IMR-90 (cell line): ENCODE measurements around the gene PISD. TPM values are rescaled to one million over a fixed set of nuclear protein-coding genes. Genes with fewer than 3 reads are reported as not detected.

ENCODE experiments used
- ATAC-seq: fragments of 200-7000 bp; cut with Tn5 transposase; 2 replicates; pipeline ENCODE4 v1.9.1; 2020; ENCODE audit warnings: low read depth, mild to moderate bottlenecking, moderate library complexity
- BruUV-seq: library from RNA; stranded (reverse); fragments of 400-500 nt; replicated peaks from 2 replicates; lab custom pipeline; 2021; lab: Mats Ljungman, UMichigan
- CTCF ChIA-PET: fragments of 300-600 bp; formaldehyde crosslinking; extraction: SDS; loops from one replicate; lab custom pipeline; 2021; ENCODE audit warnings: antibody characterized with exemption; lab: Yijun Ruan, JAX
- POLR2A ChIA-PET: fragments of 300-600 bp; sonication (Branson Sonifier 250); formaldehyde crosslinking; loops from one replicate; lab custom pipeline; 2022; ENCODE audit warnings: antibody characterized with exemption; ENCODE audit not compliant: unreplicated experiment; lab: Charles Lee
- DNase-seq: peaks from one replicate; pipeline ENCODE4 v3.0.0; 2013
- H2AFZ ChIP-seq: replicated peaks from 2 replicates; pipeline ENCODE3; 2013; ENCODE audit warnings: low read length, mild to moderate bottlenecking; ENCODE audit not compliant: poor library complexity
- H2AK5ac ChIP-seq: 2 replicates; pipeline ENCODE4 v1.6.1; 2013; ENCODE audit warnings: low read depth, low read length, inconsistent platforms
- H2AK9ac ChIP-seq: replicated peaks from 2 replicates; pipeline ENCODE3; 2013; ENCODE audit warnings: mild to moderate bottlenecking, low read depth, low read length, moderate library complexity; ENCODE audit not compliant: poor library complexity
- H2BK120ac ChIP-seq: 2 replicates; pipeline ENCODE4 v1.6.1; 2013; ENCODE audit warnings: low read depth, low read length, inconsistent platforms
- H2BK15ac ChIP-seq: 3 replicates; pipeline ENCODE4 v1.6.1; 2013; ENCODE audit warnings: low read depth, low read length, inconsistent platforms
- H2BK20ac ChIP-seq: 2 replicates; pipeline ENCODE4 v1.6.1; 2013; ENCODE audit warnings: low read depth, mild to moderate bottlenecking, inconsistent platforms, low read length, moderate library complexity
- H2BK5ac ChIP-seq: 2 replicates; pipeline ENCODE4 v1.6.1; 2013; ENCODE audit warnings: mild to moderate bottlenecking, low read depth, low read length, inconsistent platforms; ENCODE audit not compliant: poor library complexity, severe bottlenecking
- H3K14ac ChIP-seq: replicated peaks from 2 replicates; pipeline ENCODE4 v1.6.1; 2013; ENCODE audit warnings: low read depth, low read length, inconsistent platforms
- H3K18ac ChIP-seq: 2 replicates; pipeline ENCODE4 v1.6.1; 2013; ENCODE audit warnings: low read depth, low read length, control low read depth
- H3K23ac ChIP-seq: 2 replicates; pipeline ENCODE4 v1.6.1; 2013; ENCODE audit warnings: low read depth, low read length, inconsistent platforms
- H3K27ac ChIP-seq: 2 replicates; pipeline ENCODE4 v1.5.1; 2013; ENCODE audit warnings: mild to moderate bottlenecking, control low read depth, low read length; ENCODE audit not compliant: insufficient read depth
- H3K27me3 ChIP-seq: 2 replicates; pipeline ENCODE4 v1.6.1; 2013; ENCODE audit warnings: low read length; ENCODE audit not compliant: control insufficient read depth, insufficient read depth
- H3K36me3 ChIP-seq: 2 replicates; pipeline ENCODE4 v1.6.1; 2013; ENCODE audit warnings: low read length, mixed read lengths; ENCODE audit not compliant: control insufficient read depth, insufficient read depth
- H3K4ac ChIP-seq: 2 replicates; pipeline ENCODE4 v1.6.1; 2013; ENCODE audit warnings: low read depth, low read length, inconsistent platforms
- H3K4me1 ChIP-seq: 2 replicates; pipeline ENCODE4 v1.6.1; 2013; ENCODE audit warnings: low read length, mixed read lengths; ENCODE audit not compliant: control insufficient read depth, insufficient read depth
- H3K4me2 ChIP-seq: 2 replicates; pipeline ENCODE4 v1.6.1; 2013; ENCODE audit warnings: low read depth, mild to moderate bottlenecking, control low read depth, low read length, moderate library complexity
- H3K4me3 ChIP-seq: 2 replicates; pipeline ENCODE4 v1.5.1; 2013; ENCODE audit warnings: low read depth, mild to moderate bottlenecking, control low read depth, low read length, moderate library complexity; ENCODE audit not compliant: insufficient read depth
- H3K56ac ChIP-seq: 2 replicates; pipeline ENCODE4 v1.6.1; 2013; ENCODE audit warnings: low read length, inconsistent platforms; ENCODE audit not compliant: insufficient read depth; ENCODE audit errors: extremely low read depth
- H3K79me1 ChIP-seq, 2 experiments: 2 replicates each; pipeline ENCODE4 v1.6.1; 2013; ENCODE audit warnings: low read length in 2 of 2, inconsistent platforms in 1 of 2, low read depth in 1 of 2
- H3K9ac ChIP-seq: 2 replicates; pipeline ENCODE4 v1.6.1; 2013; ENCODE audit warnings: low read depth, low read length, control low read depth
- H3K9me1 ChIP-seq: 2 replicates; pipeline ENCODE4 v1.6.1; 2013; ENCODE audit warnings: low read length, inconsistent platforms; ENCODE audit not compliant: insufficient read depth
- H3K9me3 ChIP-seq: 2 replicates; pipeline ENCODE4 v1.6.1; 2013; ENCODE audit warnings: low read length; ENCODE audit not compliant: control insufficient read depth, insufficient read depth
- H4K20me1 ChIP-seq: 2 replicates; pipeline ENCODE4 v1.6.1; 2013; ENCODE audit warnings: low read length, inconsistent platforms; ENCODE audit not compliant: insufficient read depth
- H4K5ac ChIP-seq: 2 replicates; pipeline ENCODE4 v1.6.1; 2013; ENCODE audit warnings: mild to moderate bottlenecking, low read depth, low read length, control low read depth
- H4K8ac ChIP-seq, 2 experiments: 2 replicates each; pipeline ENCODE4 v1.6.1; 2013; ENCODE audit warnings: low read depth in 2 of 2, low read length in 2 of 2, control low read depth in 1 of 2, inconsistent platforms in 1 of 2
- H4K91ac ChIP-seq: 2 replicates; pipeline ENCODE4 v1.6.1; 2013; ENCODE audit warnings: low read depth, low read length, inconsistent platforms; ENCODE audit not compliant: insufficient read depth
- CEBPB ChIP-seq: IDR thresholded peaks from 2 replicates; pipeline ENCODE4 v1.6.1; 2012; ENCODE audit warnings: low read depth, low read length, improper control_type of control experiment
- ELK1 ChIP-seq: fragments of 150-350 bp; IDR thresholded peaks from 2 replicates; pipeline ENCODE4 v1.6.1; 2016; ENCODE audit warnings: low read depth, mild to moderate bottlenecking, low read length, moderate library complexity, borderline replicate concordance
- FOS ChIP-seq: fragments of 150-350 bp; IDR thresholded peaks from 2 replicates; pipeline ENCODE4 v1.6.1; 2016; ENCODE audit warnings: low read depth, low read length
- MXI1 ChIP-seq: IDR thresholded peaks from 2 replicates; pipeline ENCODE4 v1.6.1; 2012; ENCODE audit warnings: low read depth, mild to moderate bottlenecking, low read length, moderate library complexity, borderline replicate concordance
- RCOR1 ChIP-seq: IDR thresholded peaks from 2 replicates; pipeline ENCODE4 v1.6.1; 2012; ENCODE audit warnings: mild to moderate bottlenecking, low read length, improper control_type of control experiment; ENCODE audit not compliant: insufficient replicate concordance
- WGBS, 2 experiments: methylation state at CpG; one replicate each; pipeline versions ENCODE4 v1.1.5 to v1.1.7; 2013; ENCODE audit warnings: missing lambda C conversion rate in 2 of 2; ENCODE audit not compliant: insufficient read length in 1 of 2; ENCODE audit errors: extremely low coverage in 2 of 2; 5-methylcytosine and 5-hydroxymethylcytosine counted together
- dilution Hi-C: fragments of 300-500 bp; cut with HindIII; formaldehyde crosslinking; loops from one replicate; pipeline ENCODE4 v1.14.3; 2018; ENCODE audit warnings: low sequenced_read_pairs; ENCODE audit not compliant: unreplicated experiment
- in situ Hi-C: fragments of 300-500 bp; cut with MboI; formaldehyde crosslinking; loops from 3 replicates; pipeline ENCODE4 v1.14.3; 2019; ENCODE audit warnings: low sequenced_read_pairs, inconsistent platforms, mixed read lengths
- intact Hi-C: fragments of 100-400 bp; cut with micrococcal nuclease; formaldehyde crosslinking; loops from 2 replicates; pipeline ENCODE4 v1.10.0; 2022
- polyA plus RNA-seq, 3 experiments: library from polyadenylated mRNA; depleted of rRNA; stranded (reverse); fragments of >200 nt; gene quantifications; 2 replicates each; pipeline ENCODE4 v1.2.3, GENCODE V29; 2012; ENCODE audit warnings: low replicate concordance in 1 of 3
- total RNA-seq: library from RNA; depleted of rRNA; stranded (reverse); fragments of >200 nt; gene quantifications from 2 replicates; pipeline ENCODE4 v1.2.3, GENCODE V29; 2012

The PISD gene
- total and polyA plus RNA-seq, 2 of the 4 experiments (the other 2 are of a cell fraction): 34.1 to 48.8 TPM

GRCh38 chr22:31680861-31681341 lies 18.9 kb upstream of the PISD start:
- H3K4ac ChIP-seq: peak overlapping the region; percentile 83
- H2BK15ac ChIP-seq: peak overlapping the region; percentile 45; the same call in 1 of the 3 replicates
- DNase-seq (peak; percentile 79), ATAC-seq (peak; percentile 51)
- H3K14ac ChIP-seq: peak overlapping the region; percentile 70
- dilution Hi-C loops: no loop called here
- ChIA-PET POLR2A (no interaction called here), CTCF (interaction anchor here (0.7 kb wide), 1 partner anchor 44 kb away, joined by 3 read pairs; no protein-coding TSS in a partner anchor)
- H4K8ac ChIP-seq: peak overlapping the region; percentile 3 to 38; a peak in 2 of 4 replicates
- peak overlapping the region; percentile 65 for H2BK20ac ChIP-seq
- H2AK9ac ChIP-seq: no peak overlapping the region
- H3K9me1 ChIP-seq: peaks cover 16% of the 10 kb centered on the region
- H2BK120ac ChIP-seq: peak overlapping the region; percentile 80
- in situ Hi-C loops: loop anchor here (25.0 kb wide), 1 partner anchor 406 kb away; no protein-coding TSS in a partner anchor
- peaks cover 25% of the 10 kb centered on the region for H3K4me1 ChIP-seq
- H3K4me2 ChIP-seq: no peak overlapping the region
- peak overlapping the region; percentile 90 for H2BK5ac ChIP-seq
- TF ChIP-seq ELK1 (no peak), MXI1 (no peak), RCOR1 (no peak), FOS (no peak), CEBPB (peak; percentile 53)
- H2AFZ ChIP-seq: no peak overlapping the region
- H4K20me1 ChIP-seq: 0 out of 2 replicates have a peak, but pooled peaks cover 3% of the 10 kb centered on the region
- H3K56ac ChIP-seq: no peak overlapping the region
- peak overlapping the region; percentile 46 for H3K27ac ChIP-seq
- H3K79me1 ChIP-seq: peaks cover 11 to 24% of the 10 kb centered on the region in 2 experiments; a peak in 3 of 4 replicates
- no TSS peak for BruUV-seq
- H3K18ac ChIP-seq: no peak overlapping the region
- peak overlapping the region; percentile 65; the same call in 1 of the 2 replicates for H2AK5ac ChIP-seq
- intact Hi-C loops: loop anchor here (5.0 kb wide), 2 partner anchors 41 to 66 kb away; no protein-coding TSS in a partner anchor
- no peaks in the 10 kb centered on the region for H3K27me3 ChIP-seq
- 85% methylated on average over 4 of the region's 9 CpGs; no CpG with 5 or more reads in 1 of the 2 experiments for WGBS, 2 experiments
- no peak overlapping the region for H3K4me3 ChIP-seq
- 0 out of 2 replicates have a peak overlapping the region, but pooled peaks have one; percentile 1 for H4K5ac ChIP-seq
- no peak overlapping the region for H3K23ac ChIP-seq
- no peak overlapping the region for H3K9ac ChIP-seq
- H3K36me3 ChIP-seq: peaks cover 26% of the 10 kb centered on the region
- H4K91ac ChIP-seq: peak overlapping the region; percentile 86
- H3K9me3 ChIP-seq: no peaks in the 10 kb centered on the region
